HCT116 (cell line): ENCODE measurements around the gene SLC52A1. TPM values are rescaled to one million over a fixed set of nuclear protein-coding genes. Genes with fewer than 3 reads are reported as not detected.

Source experiments
- ATAC-seq: fragments of 200-7000 bp; cut with Tn5 transposase; 2 replicates; pipeline ENCODE4 v1.9.1; 2020; ENCODE audit warnings: mild to moderate bottlenecking, moderate library complexity
- BruUV-seq: library from RNA; stranded (reverse); fragments of 400-500 nt; replicated peaks from 2 replicates; lab custom pipeline; 2021; lab: Mats Ljungman, UMichigan
- CTCF ChIA-PET: fragments of 300-600 bp; sonication (Branson Sonifier 250); formaldehyde crosslinking; loops from one replicate; lab custom pipeline; 2021; ENCODE audit warnings: antibody characterized with exemption; lab: Charles Lee
- POLR2A ChIA-PET: fragments of 300-600, 350-600 bp; sonication (Branson Sonifier 250); formaldehyde crosslinking; loops from one replicate; lab custom pipeline; 2021; ENCODE audit warnings: antibody characterized with exemption; lab: Charles Lee
- RAD21 ChIA-PET, 2 experiments: fragments of 300-600 bp; sonication (Branson Sonifier 250); formaldehyde crosslinking; loops; one replicate each; lab custom pipeline; 2023; ENCODE audit warnings: low total read pairs in 2 of 2; ENCODE audit not compliant: uncharacterized antibody in 2 of 2, unreplicated experiment in 2 of 2, low non-redundant PET in 1 of 2; lab: Charles Lee
- DNase-seq: peaks from one replicate; pipeline ENCODE4 v3.0.0-alpha.2; 2010; ENCODE audit warnings: low read depth, low spot score
- H2AFZ ChIP-seq: fragments of 200-600 bp; shearing (Covaris generic), sonication (generic); 2 replicates; pipeline ENCODE4 v1.6.1; 2017; ENCODE audit warnings: low read depth, mixed run types, mixed read lengths, antibody characterized with exemption, low read length; ENCODE audit not compliant: poor library complexity, severe bottlenecking
- H3K27ac ChIP-seq: 2 replicates; pipeline ENCODE4 v1.5.1; 2012; ENCODE audit warnings: low read depth, low read length
- H3K27me3 ChIP-seq: fragments of 200-600 bp; sonication (generic); 2 replicates; pipeline ENCODE4 v1.6.1; 2016; ENCODE audit warnings: mixed run types, low read length, mixed read lengths; ENCODE audit not compliant: insufficient read depth
- H3K36me3 ChIP-seq, 2 experiments: fragments of 200-500 bp in 1 of 2; fragments of 200-600 bp in 1 of 2; sonication (Bioruptor generic) in 1 of 2; sonication (generic) in 1 of 2; 2 replicates each; pipeline versions ENCODE4 v1.5.1 to v1.6.1; 2014 to 2016; ENCODE audit warnings: low read length in 2 of 2, inconsistent platforms in 1 of 2, mixed read lengths in 1 of 2, mixed run types in 1 of 2; ENCODE audit not compliant: insufficient read depth in 2 of 2, control insufficient read depth in 1 of 2
- H3K4me1 ChIP-seq, 2 experiments: fragments of 200-600 bp in 1 of 2; sonication (generic) in 1 of 2; 2 replicates each; pipeline versions ENCODE4 v1.5.1 to v1.6.1; 2012 to 2017; ENCODE audit warnings: low read length in 2 of 2, inconsistent platforms in 1 of 2, mild to moderate bottlenecking in 1 of 2, mixed read lengths in 1 of 2, mixed run types in 1 of 2, moderate library complexity in 1 of 2; ENCODE audit not compliant: insufficient read depth in 2 of 2, control insufficient read depth in 1 of 2
- H3K4me2 ChIP-seq: fragments of 200-600 bp; sonication (generic); 2 replicates; pipeline ENCODE4 v1.6.1; 2017; ENCODE audit warnings: mixed run types, low read length, mixed read lengths
- H3K4me3 ChIP-seq, 2 experiments: fragments of 200-600 bp in 1 of 2; sonication (generic) in 1 of 2; replicated peaks in 1 of 2; 2 replicates each; pipeline ENCODE4 v1.5.1; 2011 to 2016; ENCODE audit warnings: low read length in 2 of 2, control low read depth in 1 of 2, low read depth in 1 of 2, mild to moderate bottlenecking in 1 of 2, mixed read lengths in 1 of 2, mixed run types in 1 of 2
- H3K79me2 ChIP-seq: fragments of 200-600 bp; sonication (generic); 2 replicates; pipeline ENCODE4 v1.6.1; 2017; ENCODE audit warnings: mild to moderate bottlenecking, mixed run types, low read length, moderate library complexity, mixed read lengths; ENCODE audit not compliant: insufficient read depth
- H3K9ac ChIP-seq: fragments of 200-600 bp; sonication (generic); 2 replicates; pipeline ENCODE4 v1.6.1; 2016; ENCODE audit warnings: low read length, mixed read lengths
- H3K9me2 ChIP-seq: fragments of 200-600 bp; sonication (generic), shearing (Covaris generic); 2 replicates; pipeline ENCODE4 v1.6.1; 2017; ENCODE audit warnings: mixed run types, mild to moderate bottlenecking, moderate library complexity; ENCODE audit not compliant: insufficient read depth
- H3K9me3 ChIP-seq, 2 experiments: fragments of 200-500 bp in 1 of 2; fragments of 200-600 bp in 1 of 2; sonication (Bioruptor generic) in 1 of 2; sonication (generic) in 1 of 2; 2 replicates each; pipeline ENCODE4 v1.6.1; 2014 to 2017; ENCODE audit warnings: low read length in 2 of 2, mixed read lengths in 2 of 2, inconsistent platforms in 1 of 2, low read depth in 1 of 2, mild to moderate bottlenecking in 1 of 2, mixed run types in 1 of 2, moderate library complexity in 1 of 2; ENCODE audit not compliant: control insufficient read depth in 1 of 2, insufficient read depth in 1 of 2
- H4K20me1 ChIP-seq: fragments of 200-600 bp; sonication (generic), shearing (Covaris generic); 2 replicates; pipeline ENCODE4 v1.6.1; 2017; ENCODE audit warnings: mixed run types, mild to moderate bottlenecking, moderate library complexity; ENCODE audit not compliant: insufficient read depth
- CBX3 ChIP-seq: IDR thresholded peaks from 2 replicates; pipeline ENCODE4 v1.6.1; 2012; ENCODE audit warnings: low read depth
- ELF1 ChIP-seq: IDR thresholded peaks from 2 replicates; pipeline ENCODE4 v1.6.1; 2012; ENCODE audit warnings: low read depth, borderline replicate concordance
- EZH2 ChIP-seq: fragments of 200-600 bp; sonication (generic); IDR thresholded peaks from 2 replicates; pipeline ENCODE4 v1.6.1; 2017; ENCODE audit warnings: antibody characterized with exemption, mixed run types
- EZH2phosphoT487 ChIP-seq: fragments of 200-600 bp; IDR thresholded peaks from 2 replicates; pipeline ENCODE4 v1.6.1; 2018; ENCODE audit warnings: antibody characterized with exemption, borderline replicate concordance
- JUND ChIP-seq: IDR thresholded peaks from 2 replicates; pipeline ENCODE4 v1.6.1; 2012
- POLR2A ChIP-seq: IDR thresholded peaks from 2 replicates; pipeline ENCODE4 v1.7.0; 2011; ENCODE audit warnings: borderline replicate concordance; ENCODE audit not compliant: insufficient read depth, insufficient read length; ENCODE audit errors: extremely low read depth
- POLR2AphosphoS5 ChIP-seq: IDR thresholded peaks from 2 replicates; pipeline ENCODE4 v1.6.1; 2011; ENCODE audit warnings: mild to moderate bottlenecking, low read depth, low read length, moderate library complexity
- SP1 ChIP-seq: IDR thresholded peaks from 2 replicates; pipeline ENCODE4 v1.6.1; 2012; ENCODE audit warnings: low read depth
- SRF ChIP-seq: IDR thresholded peaks from 2 replicates; pipeline ENCODE4 v1.6.1; 2012; ENCODE audit warnings: low read depth
- YY1 ChIP-seq: IDR thresholded peaks from 2 replicates; pipeline ENCODE4 v1.6.1; 2011; ENCODE audit warnings: low read length, low read depth, moderate library complexity, mild to moderate bottlenecking; ENCODE audit not compliant: insufficient replicate concordance; ENCODE audit errors: extremely low read depth
- ZFX ChIP-seq: fragments of 450-650 bp; IDR thresholded peaks from 2 replicates; pipeline ENCODE4 v1.6.1; 2017
- ZNF274 ChIP-seq: fragments of 200-500 bp; sonication (Bioruptor generic); IDR thresholded peaks from 2 replicates; pipeline ENCODE4 v1.6.1; 2014; ENCODE audit warnings: mild to moderate bottlenecking, low read depth, low read length, inconsistent platforms
- intact Hi-C: fragments of 100-400 bp; cut with micrococcal nuclease; formaldehyde crosslinking; loops from 2 replicates; pipeline ENCODE4 v1.10.0; 2022
- total RNA-seq: library from RNA; stranded (reverse); gene quantifications from one replicate; pipeline ENCODE4 v1.2.1, GENCODE V29; 2021; ENCODE audit not compliant: unreplicated experiment
- TF ChIP-seq, protein P1 (sequence below): IDR thresholded peaks from 2 replicates; pipeline ENCODE4 v1.6.1; 2012
- TF ChIP-seq, protein P2 (sequence below): IDR thresholded peaks from 2 replicates; pipeline ENCODE4 v1.6.1; 2011; ENCODE audit warnings: mild to moderate bottlenecking, low read length, moderate library complexity; ENCODE audit not compliant: insufficient replicate concordance; ENCODE audit errors: extremely low read depth
- TF ChIP-seq, protein P3 (sequence below): IDR thresholded peaks from 2 replicates; pipeline ENCODE4 v1.6.1; 2012
- TF ChIP-seq, protein P4 (sequence below): IDR thresholded peaks from 2 replicates; pipeline ENCODE4 v1.6.1; 2012; ENCODE audit warnings: low read depth

Gene SLC52A1
- total RNA-seq, 1 experiment from 2014 or later = not detected

DNA sequence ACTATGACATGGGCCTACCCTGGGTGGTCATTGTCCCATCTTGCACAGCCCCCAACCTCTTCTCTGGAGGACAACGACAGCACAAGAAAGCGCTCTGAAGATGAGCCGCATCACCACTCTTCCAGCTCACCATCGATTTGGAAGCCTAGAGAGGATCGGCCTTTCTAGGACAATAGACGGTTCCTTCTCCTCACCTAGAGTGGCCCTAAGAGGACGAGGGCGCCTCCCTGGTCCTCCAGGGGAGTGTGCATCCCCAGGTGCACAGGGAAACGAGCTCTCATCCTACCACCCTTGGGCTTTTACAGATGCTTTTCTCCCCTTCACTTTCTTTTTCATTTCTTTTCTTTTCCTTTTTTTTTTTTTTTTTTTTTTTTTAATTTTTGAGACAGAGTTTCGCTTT, 20.3 kb upstream of the SLC52A1 start:
- ATAC-seq (peak; percentile 82), DNase-seq (no peak)
- no TSS peak for BruUV-seq
- Histone ChIP-seq H4K20me1 (no peaks in the 10 kb centered on the region), H3K27ac (no peak overlapping the region), H3K4me2 (no peak overlapping the region), H3K36me3 (no peaks in the 10 kb centered on the region), H3K9me2 (no peaks in the 10 kb centered on the region), H3K9ac (no peak overlapping the region), H3K79me2 (no peaks in the 10 kb centered on the region), H3K4me1 (no peaks in the 10 kb centered on the region), H3K27me3 (no peaks in the 10 kb centered on the region), H2AFZ (no peak overlapping the region), H3K9me3 (no peaks in the 10 kb centered on the region), H3K4me3 (no peak overlapping the region)
- intact Hi-C loops = no loop called here
- CTCF ChIA-PET = interaction anchor here (0.6 to 1.0 kb wide), 2 partner anchors 9 to 25 kb away, joined by 3 to 4 read pairs; no protein-coding TSS in a partner anchor
- POLR2A ChIA-PET = no interaction called here
- RAD21 ChIA-PET = no interaction called here
- TF ChIP-seq, protein P1, sequence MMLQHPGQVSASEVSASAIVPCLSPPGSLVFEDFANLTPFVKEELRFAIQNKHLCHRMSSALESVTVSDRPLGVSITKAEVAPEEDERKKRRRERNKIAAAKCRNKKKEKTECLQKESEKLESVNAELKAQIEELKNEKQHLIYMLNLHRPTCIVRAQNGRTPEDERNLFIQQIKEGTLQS = no peak

DNA sequence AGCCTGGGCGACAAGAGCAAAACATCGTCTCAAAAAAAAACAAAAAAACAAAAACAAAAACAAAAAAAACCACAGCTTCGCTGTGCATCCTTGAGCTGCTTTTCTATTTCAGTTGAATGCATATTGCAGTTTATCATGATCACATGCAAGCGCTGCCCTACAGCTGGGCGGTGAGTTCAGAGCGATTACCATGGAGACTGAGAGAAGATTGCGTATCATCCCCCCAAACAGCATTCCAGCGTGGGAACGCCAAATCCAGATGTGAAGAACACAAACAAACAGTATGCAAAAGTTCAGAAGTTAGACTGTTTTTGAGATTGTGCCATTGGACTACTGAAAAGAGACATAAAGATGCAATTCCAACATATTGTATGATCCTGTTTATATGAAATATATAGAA, 15.1 kb upstream of the SLC52A1 start:
- H3K79me2 ChIP-seq = no peaks in the 10 kb centered on the region
- no peak overlapping the region for H3K4me2 ChIP-seq
- ChIA-PET RAD21 (no interaction called here), CTCF (no interaction called here), POLR2A (no interaction called here)
- DNase-seq = no peak
- no peaks in the 10 kb centered on the region for H3K9me3 ChIP-seq
- no peaks in the 10 kb centered on the region for H4K20me1 ChIP-seq
- no peaks in the 10 kb centered on the region for H3K36me3 ChIP-seq
- no peaks in the 10 kb centered on the region for H3K27me3 ChIP-seq
- H3K4me3 ChIP-seq = no peak overlapping the region
- TF ChIP-seq, protein P1 = no peak
- no peak for TF ChIP-seq JUND
- no peak for TF ChIP-seq SP1
- TF ChIP-seq, protein P2, sequence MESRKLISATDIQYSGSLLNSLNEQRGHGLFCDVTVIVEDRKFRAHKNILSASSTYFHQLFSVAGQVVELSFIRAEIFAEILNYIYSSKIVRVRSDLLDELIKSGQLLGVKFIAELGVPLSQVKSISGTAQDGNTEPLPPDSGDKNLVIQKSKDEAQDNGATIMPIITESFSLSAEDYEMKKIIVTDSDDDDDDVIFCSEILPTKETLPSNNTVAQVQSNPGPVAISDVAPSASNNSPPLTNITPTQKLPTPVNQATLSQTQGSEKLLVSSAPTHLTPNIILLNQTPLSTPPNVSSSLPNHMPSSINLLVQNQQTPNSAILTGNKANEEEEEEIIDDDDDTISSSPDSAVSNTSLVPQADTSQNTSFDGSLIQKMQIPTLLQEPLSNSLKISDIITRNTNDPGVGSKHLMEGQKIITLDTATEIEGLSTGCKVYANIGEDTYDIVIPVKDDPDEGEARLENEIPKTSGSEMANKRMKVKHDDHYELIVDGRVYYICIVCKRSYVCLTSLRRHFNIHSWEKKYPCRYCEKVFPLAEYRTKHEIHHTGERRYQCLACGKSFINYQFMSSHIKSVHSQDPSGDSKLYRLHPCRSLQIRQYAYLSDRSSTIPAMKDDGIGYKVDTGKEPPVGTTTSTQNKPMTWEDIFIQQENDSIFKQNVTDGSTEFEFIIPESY = no peak
- no peak for TF ChIP-seq EZH2
- TF ChIP-seq CBX3 = no peak
- TF ChIP-seq ZNF274 = no peak
- TF ChIP-seq EZH2phosphoT487 = no peak
- TF ChIP-seq, protein P3, sequence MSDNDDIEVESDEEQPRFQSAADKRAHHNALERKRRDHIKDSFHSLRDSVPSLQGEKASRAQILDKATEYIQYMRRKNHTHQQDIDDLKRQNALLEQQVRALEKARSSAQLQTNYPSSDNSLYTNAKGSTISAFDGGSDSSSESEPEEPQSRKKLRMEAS = no peak
- TF ChIP-seq POLR2A = no peak
- TF ChIP-seq POLR2AphosphoS5 = no peak
- no peak for TF ChIP-seq ZFX
- TF ChIP-seq, protein P4, sequence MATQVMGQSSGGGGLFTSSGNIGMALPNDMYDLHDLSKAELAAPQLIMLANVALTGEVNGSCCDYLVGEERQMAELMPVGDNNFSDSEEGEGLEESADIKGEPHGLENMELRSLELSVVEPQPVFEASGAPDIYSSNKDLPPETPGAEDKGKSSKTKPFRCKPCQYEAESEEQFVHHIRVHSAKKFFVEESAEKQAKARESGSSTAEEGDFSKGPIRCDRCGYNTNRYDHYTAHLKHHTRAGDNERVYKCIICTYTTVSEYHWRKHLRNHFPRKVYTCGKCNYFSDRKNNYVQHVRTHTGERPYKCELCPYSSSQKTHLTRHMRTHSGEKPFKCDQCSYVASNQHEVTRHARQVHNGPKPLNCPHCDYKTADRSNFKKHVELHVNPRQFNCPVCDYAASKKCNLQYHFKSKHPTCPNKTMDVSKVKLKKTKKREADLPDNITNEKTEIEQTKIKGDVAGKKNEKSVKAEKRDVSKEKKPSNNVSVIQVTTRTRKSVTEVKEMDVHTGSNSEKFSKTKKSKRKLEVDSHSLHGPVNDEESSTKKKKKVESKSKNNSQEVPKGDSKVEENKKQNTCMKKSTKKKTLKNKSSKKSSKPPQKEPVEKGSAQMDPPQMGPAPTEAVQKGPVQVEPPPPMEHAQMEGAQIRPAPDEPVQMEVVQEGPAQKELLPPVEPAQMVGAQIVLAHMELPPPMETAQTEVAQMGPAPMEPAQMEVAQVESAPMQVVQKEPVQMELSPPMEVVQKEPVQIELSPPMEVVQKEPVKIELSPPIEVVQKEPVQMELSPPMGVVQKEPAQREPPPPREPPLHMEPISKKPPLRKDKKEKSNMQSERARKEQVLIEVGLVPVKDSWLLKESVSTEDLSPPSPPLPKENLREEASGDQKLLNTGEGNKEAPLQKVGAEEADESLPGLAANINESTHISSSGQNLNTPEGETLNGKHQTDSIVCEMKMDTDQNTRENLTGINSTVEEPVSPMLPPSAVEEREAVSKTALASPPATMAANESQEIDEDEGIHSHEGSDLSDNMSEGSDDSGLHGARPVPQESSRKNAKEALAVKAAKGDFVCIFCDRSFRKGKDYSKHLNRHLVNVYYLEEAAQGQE = no peak
- TF ChIP-seq ELF1 = no peak
- TF ChIP-seq SRF = no peak
- TF ChIP-seq YY1 = no peak
- TF ChIP-seq, all 23 proteins: peak for 0
- intact Hi-C loops = no loop called here
- Histone ChIP-seq H3K9ac (no peak overlapping the region), H3K9me2 (no peaks in the 10 kb centered on the region), H2AFZ (no peak overlapping the region), H3K4me1 (no peaks in the 10 kb centered on the region), H3K27ac (no peak overlapping the region)
- no peak for ATAC-seq
- no TSS peak for BruUV-seq
